Activated T-cell treated with anti-CD3 and anti-CD28 coated beads for 48 hours (primary cell): Measurements from ENCODE around the gene APOC1.
"Not testable (repeated sequence)": the region's sequence is repeated elsewhere in the genome, so short reads cannot be mapped to it uniquely, and the experiment has no call there.

ENCODE experiments used
- DNase-seq: peaks from one replicate; pipeline ENCODE4 v3.0.0-alpha.2; 2020; ENCODE audit warnings: low read depth

The APOC1 gene

DNA sequence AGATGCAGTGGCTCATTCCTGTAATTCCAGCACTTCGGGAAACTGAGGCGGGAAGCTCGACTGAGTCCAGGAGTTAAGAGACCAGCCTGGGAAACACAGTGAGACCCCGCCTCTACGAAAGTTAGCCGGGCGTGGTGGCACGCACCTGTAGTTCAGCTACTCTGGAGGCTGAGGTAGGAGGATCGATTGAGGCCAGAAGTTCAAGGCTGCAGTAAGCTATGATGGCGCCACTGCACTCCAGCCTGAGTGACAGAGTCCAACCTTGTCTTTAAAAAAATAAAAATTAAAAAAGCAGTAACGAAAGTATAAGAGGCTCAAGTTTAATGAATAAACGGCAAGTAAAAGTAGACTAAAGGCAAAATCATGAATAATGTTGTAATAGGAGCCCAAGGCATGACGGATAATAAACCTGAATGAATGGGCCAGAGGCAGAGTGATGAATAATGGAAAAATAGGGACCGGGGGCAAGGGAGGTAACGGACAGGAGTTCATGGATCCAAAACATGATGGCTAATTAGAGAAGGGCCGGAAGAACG is 24.5 kb upstream of the APOC1 start:
- DNase-seq: no peak

GRCh38 chr19:44890366-44891015 is 23.9 kb upstream of the APOC1 start:
- DNase-seq: no peak

DNA sequence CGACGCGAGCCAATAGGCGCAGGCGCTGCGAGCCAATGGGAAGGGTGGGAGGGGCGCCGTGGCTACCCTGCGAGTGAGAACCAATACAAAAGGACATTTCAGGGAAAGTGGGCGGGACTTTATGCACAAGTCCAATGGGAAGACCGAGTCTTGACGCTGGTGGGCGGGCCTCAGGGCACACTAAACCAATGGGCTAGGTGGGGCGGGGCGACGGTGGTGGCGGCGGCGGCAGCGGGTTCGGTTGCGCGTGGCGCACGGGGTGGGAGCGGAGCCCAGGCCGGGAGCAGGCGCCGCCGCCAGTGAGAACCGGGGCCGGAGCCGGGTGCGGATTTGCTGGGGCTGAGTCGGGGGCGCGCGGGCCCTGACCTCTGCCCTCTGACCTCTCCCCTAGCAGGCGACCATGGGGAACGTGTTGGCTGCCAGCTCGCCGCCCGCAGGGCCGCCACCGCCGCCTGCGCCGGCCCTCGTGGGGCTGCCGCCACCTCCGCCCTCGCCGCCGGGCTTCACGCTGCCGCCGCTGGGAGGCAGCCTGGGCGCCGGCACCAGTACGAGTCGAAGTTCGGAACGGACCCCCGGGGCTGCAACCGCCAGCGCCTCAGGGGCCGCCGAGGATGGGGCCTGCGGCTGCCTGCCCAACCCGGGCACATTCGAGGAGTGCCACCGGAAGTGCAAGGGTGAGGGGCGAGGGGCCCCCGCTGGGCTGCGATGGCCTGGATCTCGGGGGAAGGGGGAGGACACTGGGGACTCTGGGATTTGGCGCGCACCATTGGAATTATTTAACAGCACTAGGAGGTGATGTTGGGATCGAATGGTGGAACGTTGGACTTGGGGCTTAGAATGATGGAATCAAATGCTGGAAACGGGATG is 23.2 kb upstream of the APOC1 start, which contains the start of gene TOMM40:
TOMM40 (plus strand) TSS at position 239 of the 867 bp plus-strand sequence; CDS start at position 401, 162 bp downstream.
- DNase-seq: peak; percentile 100

GRCh38 chr19:44892932-44893331 is 21.5 kb upstream of the APOC1 start:
- DNase-seq: no peak

- DNase-seq: no peak
Observed at GRCh38 chr19:44893332-44894051, 20.9 kb upstream of the APOC1 start.

DNA sequence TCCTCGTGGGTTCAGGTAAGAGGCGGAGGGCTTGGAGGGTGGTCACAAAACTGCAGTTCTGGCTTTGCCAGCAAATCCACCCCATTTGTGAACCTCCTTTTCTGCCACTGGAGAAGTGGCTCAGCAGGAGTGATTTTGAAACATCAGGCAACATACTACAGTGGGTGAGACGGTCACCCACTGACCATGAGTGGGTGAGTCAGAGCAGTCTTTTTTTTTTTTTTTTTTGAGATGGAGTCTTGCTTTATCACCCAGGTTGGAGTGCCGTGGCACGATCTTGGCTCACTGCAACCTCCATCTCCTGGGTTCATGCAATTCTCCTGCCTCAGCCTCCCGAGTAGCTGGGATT is 20.4 kb upstream of the APOC1 start:
- no peak for DNase-seq

DNA sequence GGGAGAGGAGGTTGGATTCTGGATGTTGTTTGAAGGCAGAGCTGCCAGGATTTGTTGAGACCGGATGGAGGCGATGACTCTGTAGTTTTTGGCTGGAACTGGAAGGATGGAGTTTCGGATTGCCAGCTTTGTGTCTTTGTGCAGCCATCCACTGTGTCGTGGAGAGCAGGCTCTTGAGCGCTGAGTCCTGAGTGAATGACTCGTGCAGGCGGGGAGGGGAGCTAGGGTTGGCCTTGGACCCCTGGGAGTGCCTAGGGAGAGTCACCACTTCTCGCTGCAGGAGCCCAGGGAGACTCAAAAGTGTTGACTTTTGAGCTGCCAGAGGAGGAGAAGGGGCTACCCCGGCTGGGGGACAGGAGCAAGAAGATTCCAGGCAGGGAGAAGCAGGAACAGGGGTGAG is 19.5 kb upstream of the APOC1 start:
- DNase-seq: no peak

DNA sequence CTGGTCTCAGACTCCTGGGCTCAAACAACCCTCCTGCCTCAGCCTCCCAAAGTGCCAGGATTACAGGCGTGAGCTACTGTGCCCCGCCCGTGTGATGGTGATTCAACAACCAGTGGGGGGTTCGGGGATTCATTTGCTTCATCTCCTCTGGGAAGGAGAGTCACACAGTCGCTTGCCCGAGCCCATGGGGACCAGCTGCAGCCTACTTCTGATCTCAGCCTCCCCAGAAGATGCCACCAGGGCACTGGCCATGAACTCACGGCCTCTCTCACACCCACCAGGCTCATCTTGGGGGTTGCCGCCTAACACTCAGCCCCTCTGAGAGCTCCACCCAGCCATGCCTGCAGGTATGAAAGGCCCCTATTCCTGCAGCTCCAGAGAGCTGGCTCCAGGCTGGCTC is 16.6 kb upstream of the APOC1 start:
- no peak for DNase-seq

DNA sequence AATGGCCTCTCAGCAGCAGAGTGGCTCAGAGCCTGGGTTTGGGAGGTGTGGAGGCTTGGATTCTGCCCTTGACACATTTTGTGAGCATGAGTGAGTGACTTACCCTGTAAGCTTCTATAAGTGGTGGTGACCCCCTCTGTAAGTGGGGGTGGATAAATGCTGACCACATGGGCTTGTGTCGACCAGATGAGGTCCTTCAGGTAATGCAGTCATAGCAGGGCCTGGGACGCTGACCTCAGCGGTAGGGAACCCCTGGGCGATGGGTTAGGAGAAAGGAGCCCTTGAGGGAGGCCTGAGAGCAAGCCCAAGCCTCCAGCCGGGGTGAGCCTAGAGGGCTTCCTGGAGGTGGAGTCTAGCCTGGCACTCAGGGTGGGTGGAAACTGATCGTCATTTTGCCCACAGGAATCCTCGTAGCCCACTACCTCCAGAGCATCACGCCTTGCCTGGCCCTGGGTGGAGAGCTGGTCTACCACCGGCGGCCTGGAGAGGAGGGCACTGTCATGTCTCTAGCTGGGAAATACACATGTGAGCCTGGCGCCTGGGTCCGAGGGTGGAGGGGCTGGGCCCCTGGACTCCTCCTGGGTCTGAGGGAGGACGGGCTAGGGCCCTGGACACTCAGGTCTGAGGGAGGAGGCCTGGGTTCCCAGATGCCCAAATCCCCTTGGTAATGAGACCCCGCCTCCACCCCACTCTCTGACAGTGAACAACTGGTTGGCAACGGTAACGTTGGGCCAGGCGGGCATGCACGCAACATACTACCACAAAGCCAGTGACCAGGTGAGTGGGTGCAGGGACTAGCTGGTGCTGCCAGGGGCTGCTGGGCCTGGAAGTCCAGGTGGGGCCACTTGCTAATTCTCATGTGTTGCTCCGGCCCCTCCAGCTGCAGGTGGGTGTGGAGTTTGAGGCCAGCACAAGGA is 13.8 kb upstream of the APOC1 start:
- DNase-seq: no peak

DNA sequence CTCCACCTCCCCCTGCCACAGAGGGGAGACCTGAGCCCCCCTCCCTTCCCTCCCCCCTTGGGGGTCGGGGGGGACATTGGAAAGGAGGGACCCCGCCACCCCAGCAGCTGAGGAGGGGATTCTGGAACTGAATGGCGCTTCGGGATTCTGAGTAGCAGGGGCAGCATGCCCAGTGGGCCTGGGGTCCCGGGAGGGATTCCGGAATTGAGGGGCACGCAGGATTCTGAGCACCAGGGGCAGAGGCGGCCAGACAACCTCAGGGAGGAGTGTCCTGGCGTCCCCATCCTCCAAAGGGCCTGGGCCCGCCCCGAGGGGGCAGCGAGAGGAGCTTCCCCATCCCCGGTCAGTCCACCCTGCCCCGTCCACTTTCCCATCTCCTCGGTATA is 11.2 kb upstream of the APOC1 start:
- no peak for DNase-seq

GRCh38 chr19:44903602-44904425 is 10.6 kb upstream of the APOC1 start:
- peak; percentile 74 for DNase-seq

- no peak for DNase-seq
Observed at GRCh38 chr19:44904426-44904994, 9.9 kb upstream of the APOC1 start.

GRCh38 chr19:44905437-44906160 is 8.8 kb upstream of the APOC1 start, which contains the start of gene APOE:
APOE (plus strand) TSS chr19:44905796; CDS start chr19:44906625, 829 bp downstream.
- DNase-seq: no peak

DNA sequence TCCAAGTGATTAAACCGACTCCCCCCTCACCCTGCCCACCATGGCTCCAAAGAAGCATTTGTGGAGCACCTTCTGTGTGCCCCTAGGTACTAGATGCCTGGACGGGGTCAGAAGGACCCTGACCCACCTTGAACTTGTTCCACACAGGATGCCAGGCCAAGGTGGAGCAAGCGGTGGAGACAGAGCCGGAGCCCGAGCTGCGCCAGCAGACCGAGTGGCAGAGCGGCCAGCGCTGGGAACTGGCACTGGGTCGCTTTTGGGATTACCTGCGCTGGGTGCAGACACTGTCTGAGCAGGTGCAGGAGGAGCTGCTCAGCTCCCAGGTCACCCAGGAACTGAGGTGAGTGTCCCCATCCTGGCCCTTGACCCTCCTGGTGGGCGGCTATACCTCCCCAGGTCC is 6.8 kb upstream of the APOC1 start:
- DNase-seq: no peak

DNA sequence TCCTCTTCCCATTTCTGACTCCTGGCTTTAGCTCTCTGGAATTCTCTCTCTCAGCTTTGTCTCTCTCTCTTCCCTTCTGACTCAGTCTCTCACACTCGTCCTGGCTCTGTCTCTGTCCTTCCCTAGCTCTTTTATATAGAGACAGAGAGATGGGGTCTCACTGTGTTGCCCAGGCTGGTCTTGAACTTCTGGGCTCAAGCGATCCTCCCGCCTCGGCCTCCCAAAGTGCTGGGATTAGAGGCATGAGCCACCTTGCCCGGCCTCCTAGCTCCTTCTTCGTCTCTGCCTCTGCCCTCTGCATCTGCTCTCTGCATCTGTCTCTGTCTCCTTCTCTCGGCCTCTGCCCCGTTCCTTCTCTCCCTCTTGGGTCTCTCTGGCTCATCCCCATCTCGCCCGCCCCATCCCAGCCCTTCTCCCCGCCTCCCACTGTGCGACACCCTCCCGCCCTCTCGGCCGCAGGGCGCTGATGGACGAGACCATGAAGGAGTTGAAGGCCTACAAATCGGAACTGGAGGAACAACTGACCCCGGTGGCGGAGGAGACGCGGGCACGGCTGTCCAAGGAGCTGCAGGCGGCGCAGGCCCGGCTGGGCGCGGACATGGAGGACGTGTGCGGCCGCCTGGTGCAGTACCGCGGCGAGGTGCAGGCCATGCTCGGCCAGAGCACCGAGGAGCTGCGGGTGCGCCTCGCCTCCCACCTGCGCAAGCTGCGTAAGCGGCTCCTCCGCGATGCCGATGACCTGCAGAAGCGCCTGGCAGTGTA is 6.2 kb upstream of the APOC1 start:
- DNase-seq: no peak

DNA sequence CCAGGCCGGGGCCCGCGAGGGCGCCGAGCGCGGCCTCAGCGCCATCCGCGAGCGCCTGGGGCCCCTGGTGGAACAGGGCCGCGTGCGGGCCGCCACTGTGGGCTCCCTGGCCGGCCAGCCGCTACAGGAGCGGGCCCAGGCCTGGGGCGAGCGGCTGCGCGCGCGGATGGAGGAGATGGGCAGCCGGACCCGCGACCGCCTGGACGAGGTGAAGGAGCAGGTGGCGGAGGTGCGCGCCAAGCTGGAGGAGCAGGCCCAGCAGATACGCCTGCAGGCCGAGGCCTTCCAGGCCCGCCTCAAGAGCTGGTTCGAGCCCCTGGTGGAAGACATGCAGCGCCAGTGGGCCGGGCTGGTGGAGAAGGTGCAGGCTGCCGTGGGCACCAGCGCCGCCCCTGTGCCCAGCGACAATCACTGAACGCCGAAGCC is 5.6 kb upstream of the APOC1 start:
- no peak for DNase-seq

DNA sequence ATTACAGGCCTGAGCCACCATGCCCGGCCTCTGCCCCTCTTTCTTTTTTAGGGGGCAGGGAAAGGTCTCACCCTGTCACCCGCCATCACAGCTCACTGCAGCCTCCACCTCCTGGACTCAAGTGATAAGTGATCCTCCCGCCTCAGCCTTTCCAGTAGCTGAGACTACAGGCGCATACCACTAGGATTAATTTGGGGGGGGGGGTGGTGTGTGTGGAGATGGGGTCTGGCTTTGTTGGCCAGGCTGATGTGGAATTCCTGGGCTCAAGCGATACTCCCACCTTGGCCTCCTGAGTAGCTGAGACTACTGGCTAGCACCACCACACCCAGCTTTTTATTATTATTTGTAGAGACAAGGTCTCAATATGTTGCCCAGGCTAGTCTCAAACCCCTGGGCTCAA is 4.6 kb upstream of the APOC1 start:
- no peak for DNase-seq

DNA sequence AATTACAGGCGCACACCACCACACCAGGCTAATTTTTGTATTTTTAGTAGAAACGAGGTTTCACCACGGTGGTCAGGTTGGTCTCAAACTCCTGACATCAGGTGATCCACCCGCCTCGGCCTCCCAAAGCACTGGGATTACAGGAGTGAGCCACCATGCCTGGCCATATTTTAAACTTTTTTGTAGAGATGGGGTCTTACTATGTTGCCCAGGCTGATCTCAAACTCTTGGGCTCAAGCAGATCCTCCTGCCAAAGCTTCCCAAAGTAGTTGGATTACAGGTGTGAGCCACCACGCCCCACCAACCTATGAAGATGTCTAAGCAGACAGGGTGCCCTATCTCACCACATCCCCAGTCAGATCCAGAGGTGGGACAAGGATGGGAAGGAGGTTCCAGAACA is 2.5 kb upstream of the APOC1 start:
- not testable (repeated sequence) for DNase-seq

GRCh38 chr19:44912854-44913253 is 1.6 kb upstream of the APOC1 start:
- no peak for DNase-seq
